ENCODE data around the gene NDUFS1. TPM values are rescaled to one million over a fixed set of nuclear protein-coding genes. Genes with fewer than 3 reads are reported as not detected.

NDUFS1 gene
- total and polyA plus RNA-seq, 9 of the 15 experiments (the other 6 are each of a cell fraction or from before 2014, with no cell fraction given): 75.0 to 130 (median 91.5) TPM

- CTCF ChIA-PET (ENCODE audit: low intra/inter-chr PET ratio): no interaction called here
- no peaks in the 10 kb centered on the region for H3K27me3 ChIP-seq (ENCODE audit: control insufficient read depth in 2 of 2, insufficient read depth in 2 of 2, low read length in 2 of 2)
These were observed 15.8 kb downstream of the NDUFS1 start for GRCh38 chr2:206143451-206143850.

More at GRCh38 chr2:206143451-206143850, 15.8 kb downstream of the NDUFS1 start:
- Histone ChIP-seq H3K4me3 (no peak overlapping the region), H3K9ac (ENCODE audit: insufficient read depth in 1 of 2, low read depth in 2 of 2, low read length in 2 of 2) (no peak overlapping the region), H3K4me1 (replicated peaks in 1 of 2; ENCODE audit: control insufficient read depth in 2 of 2, insufficient read depth in 2 of 2, low read length in 2 of 2) (no peaks in the 10 kb centered on the region), H3K9me3 (replicated peaks; ENCODE audit: control insufficient read depth, insufficient read depth, low read depth, low read length) (no peaks in the 10 kb centered on the region), H3K4me2 (ENCODE audit: insufficient read depth, low read length) (no peak overlapping the region), H3K36me3 (ENCODE audit: control insufficient read depth, insufficient read depth, low read length) (peaks cover 83% of the 10 kb centered on the region), H3K9me1 (ENCODE audit: control insufficient read depth, insufficient read depth, low read length) (no peaks in the 10 kb centered on the region), H3K27ac (ENCODE audit: extremely low read depth, low read depth, low read length) (no peak overlapping the region), H4K20me1 (replicated peaks; ENCODE audit: control insufficient read depth, insufficient read depth, low read length) (no peaks in the 10 kb centered on the region), H2AFZ (ENCODE audit: low read depth, low read length) (no peak overlapping the region), H3K79me2 (ENCODE audit: control insufficient read depth, insufficient read depth, low read length) (no peaks in the 10 kb centered on the region)
- DNase-seq (ENCODE audit: extremely low read depth in 1 of 4, low spot score in 3 of 4): no peak
- ATAC-seq: no peak
- TF ChIP-seq, protein P1, sequence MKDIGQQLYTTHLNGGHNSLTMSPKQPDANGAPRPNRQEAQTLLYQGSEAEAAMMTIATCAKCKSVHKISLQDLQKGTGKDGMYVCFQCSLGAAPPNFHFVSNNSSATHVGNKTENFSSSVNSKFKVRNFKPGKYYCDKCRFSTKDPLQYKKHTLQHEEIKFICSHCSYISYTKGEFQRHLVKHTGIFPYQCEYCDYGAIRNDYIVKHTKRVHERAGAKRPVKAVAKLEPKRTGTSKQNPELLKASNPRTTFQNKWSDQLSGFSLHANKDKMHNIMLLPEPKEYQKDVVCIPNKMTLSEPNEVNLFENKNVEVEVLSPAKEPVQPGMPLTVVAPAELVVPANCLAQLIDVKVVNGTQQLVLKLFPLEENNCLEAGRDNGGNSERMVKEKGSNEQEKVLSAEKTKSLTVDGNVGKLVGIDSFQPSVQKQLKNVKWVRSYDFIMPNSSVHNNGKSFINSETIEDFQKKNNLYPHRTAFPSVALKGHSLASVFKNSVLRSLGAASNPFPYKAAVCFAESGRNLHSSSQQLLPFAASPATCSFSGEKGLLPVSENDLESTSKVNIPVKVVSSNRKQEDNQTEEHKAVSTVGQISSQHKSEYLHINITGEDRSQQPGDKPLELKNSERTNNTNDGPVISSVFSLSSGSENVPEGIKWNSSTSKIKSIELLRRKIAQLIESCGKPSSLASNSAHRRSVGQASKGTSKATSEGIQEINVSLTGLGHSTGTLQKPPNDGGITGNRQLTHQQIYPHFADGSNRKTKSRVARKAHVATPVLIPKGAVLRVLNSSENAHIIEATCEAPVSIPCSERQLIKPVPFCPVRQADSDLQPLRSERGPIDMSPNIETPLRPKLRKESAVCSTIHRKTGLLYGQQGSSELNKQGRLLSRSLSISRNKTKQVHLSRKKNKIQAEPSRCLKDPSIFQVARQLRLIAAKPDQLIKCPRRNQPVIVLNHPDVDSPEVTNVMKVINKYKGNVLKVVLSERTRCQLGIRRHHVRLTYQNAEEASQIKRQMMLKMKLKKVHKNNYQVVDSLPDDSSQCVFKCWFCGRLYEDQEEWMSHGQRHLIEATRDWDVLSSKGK (CRISPR knock-in tag; IDR thresholded peaks at IDR 0.05): no peak
- TF ChIP-seq RBBP5 (IDR thresholded peaks at IDR 0.05; ENCODE audit: borderline replicate concordance, insufficient read depth, low read length, poor library complexity, severe bottlenecking) (no peak), SAP30 (IDR thresholded peaks at IDR 0.05; ENCODE audit: borderline replicate concordance, insufficient read depth, low read depth, low read length, poor library complexity, severe bottlenecking) (no peak), GABPB2 (CRISPR knock-in tag; conservative IDR thresholded peaks at IDR 0.05) (no peak), ARID2 (IDR thresholded peaks at IDR 0.05) (no peak), ZNF507 (tag; conservative IDR thresholded peaks at IDR 0.05) (no peak), C11orf30 (IDR thresholded peaks at IDR 0.05; ENCODE audit: low read depth) (no peak), MCM7 (IDR thresholded peaks at IDR 0.05) (no peak), GTF2E2 (tag; IDR thresholded peaks at IDR 0.05) (no peak), NUFIP1 (IDR thresholded peaks at IDR 0.05; ENCODE audit: partially characterized antibody) (no peak), E2F8 (IDR thresholded peaks at IDR 0.05; ENCODE audit: low read depth, partially characterized antibody) (no peak), MTA3 (IDR thresholded peaks at IDR 0.05; ENCODE audit: borderline replicate concordance) (no peak), SRSF7 (optimal IDR thresholded peaks at IDR 0.05; ENCODE audit: low read depth, low read length) (no peak), CEBPG (CRISPR knock-in tag; IDR thresholded peaks at IDR 0.05) (no peak), CEBPG (tag; conservative IDR thresholded peaks at IDR 0.05 in 1 of 2, IDR thresholded peaks at IDR 0.05 in 1 of 2) (no peak), ZNF175 (CRISPR knock-in tag; IDR thresholded peaks at IDR 0.05; ENCODE audit: low read depth) (no peak), KLF16 (IDR thresholded peaks at IDR 0.05) (no peak)
- intact Hi-C loops (cut with micrococcal nuclease): no loop called here
- no TSS peak for BruUV-seq (replicated peaks)
- POLR2A ChIA-PET: interaction anchor here (0.6 kb wide), 1 partner anchor 20 kb away, joined by 3 read pairs; no protein-coding TSS in a partner anchor
- no peak for FAIRE-seq
- in situ Hi-C loops (cut with MboI): no loop called here
- 96% methylated on average over 4 of the region's 4 CpGs for WGBS (ENCODE audit: insufficient coverage, low coverage, missing lambda C conversion rate)

Measured in K562 (cell line).